PC-9 (cell line): ENCODE results near the gene PDE7B. TPM values are rescaled to one million over a fixed set of nuclear protein-coding genes. Genes with fewer than 3 reads are reported as not detected.

Source experiments
- BruUV-seq: library from RNA; stranded (reverse); fragments of 400-500 nt; replicated peaks from 2 replicates; lab custom pipeline; 2021; lab: Mats Ljungman, UMichigan
- CTCF ChIA-PET: fragments of 300-600 bp; sonication (Branson Sonifier 250); formaldehyde crosslinking; loops from one replicate; lab custom pipeline; 2022; ENCODE audit warnings: antibody characterized with exemption; lab: Charles Lee
- POLR2A ChIA-PET: fragments of 300-600 bp; sonication (Branson Sonifier 250); formaldehyde crosslinking; loops from one replicate; lab custom pipeline; 2022; ENCODE audit warnings: antibody characterized with exemption; ENCODE audit not compliant: unreplicated experiment; lab: Charles Lee
- DNase-seq, 2 experiments: peaks; one replicate each; pipeline versions ENCODE4 v3.0.0 to v3.0.0-alpha.2; 2015 to 2022; ENCODE audit warnings: mixed read lengths in 1 of 2
- H2AFZ ChIP-seq: fragments of 200-600 bp; sonication (generic); 2 replicates; pipeline ENCODE4 v1.8.1; 2017; ENCODE audit warnings: antibody characterized with exemption
- H3F3A ChIP-seq: fragments of 200-600 bp; sonication (generic); 2 replicates; pipeline ENCODE4 v1.8.1; 2017; ENCODE audit warnings: antibody characterized with exemption, mild to moderate bottlenecking, low read depth; ENCODE audit not compliant: insufficient read depth
- H3K27ac ChIP-seq: fragments of 200-600 bp; sonication (generic); 2 replicates; pipeline ENCODE4 v1.6.1; 2016; ENCODE audit warnings: mixed run types
- H3K27me3 ChIP-seq: fragments of 200-600 bp; sonication (generic); 2 replicates; pipeline ENCODE4 v1.6.1; 2016; ENCODE audit warnings: low read depth, mixed run types; ENCODE audit not compliant: insufficient read depth
- H3K36me3 ChIP-seq: fragments of 200-600 bp; sonication (generic); 2 replicates; pipeline ENCODE4 v1.6.1; 2016; ENCODE audit warnings: low read depth, mixed run types
- H3K4me1 ChIP-seq: fragments of 200-600 bp; sonication (generic); replicated peaks from 2 replicates; pipeline ENCODE4 v1.6.1; 2016; ENCODE audit warnings: mixed run types; ENCODE audit not compliant: insufficient read depth
- H3K4me2 ChIP-seq: fragments of 200-600 bp; sonication (generic); 2 replicates; pipeline ENCODE4 v1.6.1; 2017; ENCODE audit warnings: mixed run types
- H3K4me3 ChIP-seq: fragments of 200-600 bp; sonication (generic); 2 replicates; pipeline ENCODE4 v1.6.1; 2016; ENCODE audit warnings: mixed run types
- H3K79me2 ChIP-seq: fragments of 200-600 bp; sonication (generic); 2 replicates; pipeline ENCODE4 v1.6.1; 2017; ENCODE audit warnings: low read depth, mixed run types
- H3K9me2 ChIP-seq: fragments of 200-600 bp; sonication (generic); 2 replicates; pipeline ENCODE4 v1.8.1; 2017; ENCODE audit warnings: mild to moderate bottlenecking; ENCODE audit not compliant: insufficient read depth
- H3K9me3 ChIP-seq: fragments of 200-600 bp; sonication (generic); 2 replicates; pipeline ENCODE4 v1.8.1; 2016; ENCODE audit warnings: low read depth; ENCODE audit not compliant: insufficient read depth
- H4K20me1 ChIP-seq: fragments of 200-600 bp; sonication (generic); 2 replicates; pipeline ENCODE4 v1.8.1; 2017; ENCODE audit not compliant: insufficient read depth
- EZH2 ChIP-seq: fragments of 200-600 bp; sonication (generic); IDR thresholded peaks from 2 replicates; pipeline ENCODE4 v1.8.0; 2017; ENCODE audit warnings: antibody characterized with exemption, low read depth
- intact Hi-C: fragments of 100-400 bp; cut with micrococcal nuclease; formaldehyde crosslinking; loops from one replicate; pipeline ENCODE4 v1.10.0; 2022; ENCODE audit not compliant: unreplicated experiment
- total RNA-seq: library from RNA; stranded (reverse); gene quantifications from 2 replicates; pipeline ENCODE4 v1.2.3, GENCODE V29; 2021
- TF ChIP-seq, protein P1 (sequence below): fragments of 200-600 bp; sonication (generic); conservative IDR thresholded peaks from 2 replicates; pipeline ENCODE4 v1.6.1; 2017; ENCODE audit warnings: mixed run types, antibody characterized with exemption, mild to moderate bottlenecking, moderate library complexity

PDE7B gene
- total RNA-seq, 1 experiment from 2014 or later = 0.31 TPM

DNA sequence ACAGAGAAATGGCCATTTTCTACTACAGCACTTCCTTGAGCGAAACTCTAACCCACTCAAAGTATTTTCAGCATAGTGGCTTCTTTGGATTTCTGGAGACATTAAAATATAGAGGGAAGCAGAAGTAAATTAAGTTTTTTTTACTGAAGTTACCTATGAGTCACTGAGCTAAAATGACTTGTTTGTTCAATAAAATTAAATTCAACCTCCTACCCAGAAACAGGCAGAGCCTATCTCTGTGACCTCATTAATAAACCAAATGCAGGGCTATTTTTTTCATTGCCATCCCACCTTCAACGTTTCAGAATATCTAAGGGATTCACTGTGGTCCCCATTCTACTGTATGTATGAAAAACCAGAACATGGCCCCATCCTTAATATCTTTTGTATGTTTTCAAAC, 265.6 kb downstream of the PDE7B start:
- no peak for DNase-seq
- H3K9me2 ChIP-seq = no peaks in the 10 kb centered on the region
- H3F3A ChIP-seq = no peaks in the 10 kb centered on the region
- peaks cover 18% of the 10 kb centered on the region for H3K4me1 ChIP-seq
- no peaks in the 10 kb centered on the region for H4K20me1 ChIP-seq
- CTCF ChIA-PET = no interaction called here
- peak overlapping the region; percentile 24; the same call in 1 of the 2 replicates for H3K27ac ChIP-seq
- POLR2A ChIA-PET = no interaction called here
- intact Hi-C loops = no loop called here
- no peaks in the 10 kb centered on the region for H3K9me3 ChIP-seq
- no peak overlapping the region for H3K4me3 ChIP-seq
- no peaks in the 10 kb centered on the region for H3K36me3 ChIP-seq
- TF ChIP-seq EZH2 = no peak
- TF ChIP-seq, protein P1, sequence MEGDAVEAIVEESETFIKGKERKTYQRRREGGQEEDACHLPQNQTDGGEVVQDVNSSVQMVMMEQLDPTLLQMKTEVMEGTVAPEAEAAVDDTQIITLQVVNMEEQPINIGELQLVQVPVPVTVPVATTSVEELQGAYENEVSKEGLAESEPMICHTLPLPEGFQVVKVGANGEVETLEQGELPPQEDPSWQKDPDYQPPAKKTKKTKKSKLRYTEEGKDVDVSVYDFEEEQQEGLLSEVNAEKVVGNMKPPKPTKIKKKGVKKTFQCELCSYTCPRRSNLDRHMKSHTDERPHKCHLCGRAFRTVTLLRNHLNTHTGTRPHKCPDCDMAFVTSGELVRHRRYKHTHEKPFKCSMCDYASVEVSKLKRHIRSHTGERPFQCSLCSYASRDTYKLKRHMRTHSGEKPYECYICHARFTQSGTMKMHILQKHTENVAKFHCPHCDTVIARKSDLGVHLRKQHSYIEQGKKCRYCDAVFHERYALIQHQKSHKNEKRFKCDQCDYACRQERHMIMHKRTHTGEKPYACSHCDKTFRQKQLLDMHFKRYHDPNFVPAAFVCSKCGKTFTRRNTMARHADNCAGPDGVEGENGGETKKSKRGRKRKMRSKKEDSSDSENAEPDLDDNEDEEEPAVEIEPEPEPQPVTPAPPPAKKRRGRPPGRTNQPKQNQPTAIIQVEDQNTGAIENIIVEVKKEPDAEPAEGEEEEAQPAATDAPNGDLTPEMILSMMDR = no peak
- peak overlapping the region; percentile 42 for H3K4me2 ChIP-seq
- H3K27me3 ChIP-seq = no peaks in the 10 kb centered on the region
- H2AFZ ChIP-seq = peak overlapping the region; percentile 17; the same call in 1 of the 2 replicates
- BruUV-seq = no TSS peak
- no peaks in the 10 kb centered on the region for H3K79me2 ChIP-seq

- POLR2A ChIA-PET = no interaction called here
- Histone ChIP-seq H3K79me2 (no peaks in the 10 kb centered on the region), H3K27ac (no peak overlapping the region), H4K20me1 (no peaks in the 10 kb centered on the region), H3K4me1 (peaks cover 31% of the 10 kb centered on the region), H3K36me3 (no peaks in the 10 kb centered on the region), H3K9me2 (no peaks in the 10 kb centered on the region), H3K4me3 (no peak overlapping the region), H3K4me2 (no peak overlapping the region), H3K9me3 (no peaks in the 10 kb centered on the region), H2AFZ (no peak overlapping the region), H3K27me3 (no peaks in the 10 kb centered on the region), H3F3A (0 out of 2 replicates have a peak, but pooled peaks cover 3% of the 10 kb centered on the region)
- intact Hi-C loops = no loop called here
- TF ChIP-seq, protein P1 = no peak
- TF ChIP-seq EZH2 = no peak
- CTCF ChIA-PET = no interaction called here
- no TSS peak for BruUV-seq
- DNase-seq = no peak
Observed at GRCh38 chr6:136118787-136119186, 267.3 kb downstream of the PDE7B start.

- H3F3A ChIP-seq = 0 out of 2 replicates have a peak, but pooled peaks cover 4% of the 10 kb centered on the region
- H3K4me2 ChIP-seq = peak overlapping the region; percentile 52
- H3K36me3 ChIP-seq = no peaks in the 10 kb centered on the region
- no peak overlapping the region for H3K4me3 ChIP-seq
- no peaks in the 10 kb centered on the region for H4K20me1 ChIP-seq
- TF ChIP-seq, protein P1 = no peak
- no peak for TF ChIP-seq EZH2
- H3K27ac ChIP-seq = peak overlapping the region; percentile 39
- no peaks in the 10 kb centered on the region for H3K27me3 ChIP-seq
- POLR2A ChIA-PET = no interaction called here
- BruUV-seq = no TSS peak
- no peaks in the 10 kb centered on the region for H3K9me3 ChIP-seq
- DNase-seq = peak; percentile 4 to 87
- CTCF ChIA-PET = no interaction called here
- no peaks in the 10 kb centered on the region for H3K9me2 ChIP-seq
- H3K79me2 ChIP-seq = no peaks in the 10 kb centered on the region
- peaks cover 19% of the 10 kb centered on the region for H3K4me1 ChIP-seq
- intact Hi-C loops = no loop called here
- H2AFZ ChIP-seq = no peak overlapping the region
Observed at GRCh38 chr6:136123468-136123867, 272.0 kb downstream of the PDE7B start.
